Measurements from ENCODE around the gene DUS3L. TPM values are rescaled to one million over a fixed set of nuclear protein-coding genes. Genes with fewer than 3 reads are reported as not detected.

The DUS3L gene
- total and polyA plus RNA-seq, 8 donors = 14.8 to 66.6 (median 21.2) TPM

DNA sequence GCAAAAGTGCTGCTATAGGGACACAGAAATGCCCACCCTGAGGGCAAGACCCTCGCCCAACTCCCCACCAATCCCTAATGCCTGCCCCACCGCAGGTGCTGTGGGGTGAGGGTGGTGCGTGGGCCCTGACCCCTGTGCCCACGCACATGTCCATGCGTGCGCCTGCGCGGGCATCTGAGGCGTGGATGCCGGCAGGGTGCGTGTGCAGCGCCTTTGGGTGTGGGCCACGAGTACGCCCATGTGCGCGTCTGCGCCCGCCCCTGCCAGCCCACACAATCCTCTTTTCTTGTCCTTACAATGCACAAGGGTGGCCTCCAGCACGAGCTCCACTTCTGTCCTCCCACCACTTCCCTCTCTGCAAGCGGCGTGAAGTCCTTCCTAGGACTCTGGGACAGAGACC, 34.2 kb upstream of the DUS3L start:
- no peak for DNase-seq
- TF ChIP-seq, protein P1, sequence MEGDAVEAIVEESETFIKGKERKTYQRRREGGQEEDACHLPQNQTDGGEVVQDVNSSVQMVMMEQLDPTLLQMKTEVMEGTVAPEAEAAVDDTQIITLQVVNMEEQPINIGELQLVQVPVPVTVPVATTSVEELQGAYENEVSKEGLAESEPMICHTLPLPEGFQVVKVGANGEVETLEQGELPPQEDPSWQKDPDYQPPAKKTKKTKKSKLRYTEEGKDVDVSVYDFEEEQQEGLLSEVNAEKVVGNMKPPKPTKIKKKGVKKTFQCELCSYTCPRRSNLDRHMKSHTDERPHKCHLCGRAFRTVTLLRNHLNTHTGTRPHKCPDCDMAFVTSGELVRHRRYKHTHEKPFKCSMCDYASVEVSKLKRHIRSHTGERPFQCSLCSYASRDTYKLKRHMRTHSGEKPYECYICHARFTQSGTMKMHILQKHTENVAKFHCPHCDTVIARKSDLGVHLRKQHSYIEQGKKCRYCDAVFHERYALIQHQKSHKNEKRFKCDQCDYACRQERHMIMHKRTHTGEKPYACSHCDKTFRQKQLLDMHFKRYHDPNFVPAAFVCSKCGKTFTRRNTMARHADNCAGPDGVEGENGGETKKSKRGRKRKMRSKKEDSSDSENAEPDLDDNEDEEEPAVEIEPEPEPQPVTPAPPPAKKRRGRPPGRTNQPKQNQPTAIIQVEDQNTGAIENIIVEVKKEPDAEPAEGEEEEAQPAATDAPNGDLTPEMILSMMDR (IDR thresholded peaks at IDR 0.05) = no peak
- 96 to 97% methylated on average over 21 of the region's 21 CpGs for WGBS, 2 donors
- no peak overlapping the region for H3K27ac ChIP-seq
- no peak for ATAC-seq
- no peaks in the 10 kb centered on the region for H3K36me3 ChIP-seq
- FAIRE-seq = no peak
- no peaks in the 10 kb centered on the region for H3K9me3 ChIP-seq
- H3K4me3 ChIP-seq = no peak overlapping the region
- peaks cover 6 to 18% (median 6%) of the 10 kb centered on the region in 3 donors for H3K4me1 ChIP-seq
- intact Hi-C loops (cut with DNase I) = no loop called here
- no peaks in the 10 kb centered on the region for H3K27me3 ChIP-seq

DNA sequence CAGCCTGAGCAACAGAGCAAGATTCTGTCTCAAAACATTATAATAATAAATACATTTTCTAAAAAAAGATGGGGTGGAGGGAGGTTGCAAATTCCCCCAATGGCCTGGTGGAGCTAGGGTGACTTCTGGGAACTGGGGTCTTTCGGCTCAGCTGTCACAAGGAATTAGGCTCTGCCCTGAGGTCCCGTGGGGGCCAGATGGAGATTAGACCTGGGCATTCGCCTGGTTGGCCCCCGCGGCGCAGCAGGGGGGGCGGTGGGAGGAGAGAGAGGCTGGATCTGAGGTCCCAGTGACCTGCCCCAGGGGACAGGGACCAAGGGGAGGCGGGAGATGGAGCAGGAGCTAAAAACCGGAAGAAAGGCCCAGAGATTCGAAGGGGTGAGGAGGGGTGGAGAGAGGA, 33.8 kb upstream of the DUS3L start:
- 90 to 91% methylated on average over 9 to 10 of the region's 10 CpGs for WGBS, 2 donors
- intact Hi-C loops (cut with DNase I) = no loop called here
- no peak overlapping the region for H3K4me3 ChIP-seq
- ATAC-seq (no peak), DNase-seq (no peak), FAIRE-seq (no peak)
- H3K36me3 ChIP-seq = no peaks in the 10 kb centered on the region
- no peak overlapping the region for H3K27ac ChIP-seq
- H3K4me1 ChIP-seq = peaks cover 6 to 18% (median 6%) of the 10 kb centered on the region in 3 donors
- TF ChIP-seq, protein P1 (IDR thresholded peaks at IDR 0.05) = no peak
- no peaks in the 10 kb centered on the region for H3K9me3 ChIP-seq
- no peaks in the 10 kb centered on the region for H3K27me3 ChIP-seq

DNA sequence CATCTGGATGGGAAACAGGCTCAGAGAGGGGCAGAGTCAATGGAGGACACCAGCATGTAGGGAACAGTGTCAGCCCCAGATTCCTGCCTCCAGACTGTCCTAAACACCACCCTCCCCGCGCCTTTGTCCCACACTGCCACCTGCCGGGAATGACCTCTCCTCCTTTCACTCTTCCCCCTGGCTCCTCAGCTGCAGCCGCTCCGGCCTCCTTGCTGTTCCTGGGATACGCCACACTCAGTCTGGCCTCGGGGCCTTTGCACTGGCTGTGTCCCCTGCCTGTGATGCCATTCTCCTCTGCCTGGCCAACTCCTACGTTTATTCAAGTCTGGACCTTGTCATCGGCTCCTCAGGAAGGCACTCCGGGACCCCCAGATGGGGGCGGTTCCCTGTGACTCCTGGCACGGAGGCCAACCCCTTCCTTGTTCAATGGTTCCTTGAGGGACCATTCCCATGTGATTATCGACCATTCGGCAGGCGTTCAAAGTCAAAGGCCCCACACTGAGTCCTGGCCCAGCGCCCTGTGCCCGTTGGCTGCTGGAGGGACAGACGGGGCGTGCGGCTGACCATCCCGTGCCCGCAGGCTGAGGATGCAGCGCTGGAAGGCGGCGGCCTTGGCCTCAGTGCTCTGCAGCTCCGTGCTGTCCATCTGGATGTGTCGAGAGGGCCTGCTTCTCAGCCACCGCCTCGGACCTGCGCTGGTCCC, 32.8 kb upstream of the DUS3L start:
- Histone ChIP-seq H3K9me3 (no peaks in the 10 kb centered on the region), H3K4me1 (peaks cover 6 to 14% (median 6%) of the 10 kb centered on the region in 3 donors), H3K4me3 (no peak overlapping the region), H3K27me3 (no peaks in the 10 kb centered on the region), H3K36me3 (no peaks in the 10 kb centered on the region), H3K27ac (no peak overlapping the region)
- peak in 2 of 6 donors; percentile 34 to 62 for DNase-seq
- no peak for ATAC-seq
- 75 to 78% methylated on average over 30 of the region's 30 CpGs for WGBS, 2 donors
- TF ChIP-seq, protein P1 (IDR thresholded peaks at IDR 0.05) = no peak
- intact Hi-C loops (cut with DNase I) = no loop called here
- FAIRE-seq = no peak

DNA sequence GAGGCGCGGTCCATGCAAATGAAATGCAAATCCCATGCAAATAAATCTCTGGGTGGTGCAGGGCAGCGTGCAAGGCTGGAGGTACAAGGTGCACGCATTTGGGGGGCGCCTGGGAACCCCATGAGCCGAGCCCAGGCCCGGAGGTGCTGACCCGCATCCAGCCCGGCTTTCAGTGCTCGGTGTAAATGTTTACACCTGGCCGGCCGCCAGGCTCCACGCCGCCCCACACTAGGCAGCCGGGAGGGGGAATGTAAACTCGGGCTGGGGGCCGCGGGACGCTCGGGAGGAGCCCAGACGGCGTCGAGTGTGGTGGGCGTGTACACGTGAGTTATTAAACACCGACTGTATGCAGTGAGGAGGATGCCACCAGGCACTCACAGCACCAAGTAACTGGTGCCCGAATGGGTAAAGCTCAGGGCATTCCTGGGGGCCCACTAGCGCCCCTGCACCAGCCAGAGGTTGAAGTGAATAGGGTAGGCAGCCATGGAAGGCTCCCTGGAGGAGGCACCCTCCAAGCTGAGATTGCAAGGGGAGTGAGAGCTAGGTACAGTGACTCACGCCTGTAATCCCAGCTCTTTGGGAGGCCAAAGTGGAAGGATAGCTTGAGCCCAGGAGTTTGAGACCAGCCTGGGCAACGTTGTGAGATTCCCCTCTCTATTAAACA, 31.4 kb upstream of the DUS3L start:
- Histone ChIP-seq H3K4me1 (peaks cover 6 to 12% (median 6%) of the 10 kb centered on the region in 3 donors), H3K36me3 (no peaks in the 10 kb centered on the region), H3K27ac (no peak overlapping the region), H3K4me3 (no peak overlapping the region), H3K9me3 (no peaks in the 10 kb centered on the region), H3K27me3 (no peaks in the 10 kb centered on the region)
- no peak for FAIRE-seq
- TF ChIP-seq, protein P1 (IDR thresholded peaks at IDR 0.05) = no peak
- intact Hi-C loops (cut with DNase I) = no loop called here
- WGBS, 2 donors = 12 to 17% methylated on average over 30 of the region's 30 CpGs
- ATAC-seq = peak; percentile 9 to 28 (median 20)
- DNase-seq = peak in 3 of 6 donors; percentile 65 to 84 (median 77)

All from pancreas (tissue), 10 donors.